H4 (cell line): ENCODE results near the gene CCDC201. TPM values are rescaled to one million over a fixed set of nuclear protein-coding genes. Genes with fewer than 3 reads are reported as not detected.

ENCODE experiments used
- DNase-seq: peaks from one replicate; pipeline ENCODE4 v3.0.0-alpha.2; 2015; ENCODE audit warnings: low spot score
- total RNA-seq: library from RNA; depleted of rRNA; stranded (reverse); fragments of >200 nt; shearing (Covaris generic); gene quantifications from 2 replicates; pipeline ENCODE4 v1.2.3, GENCODE V29; 2014; rRNA removed

The CCDC201 gene
- total RNA-seq: 0.08 and 0.10 TPM in 2 replicates

- DNase-seq: no peak
Measured at GRCh38 chr7:45873035-45873354, at the start of gene CCDC201. TSS of gene CCDC201 (minus strand) at chr7:45873082. CDS start at chr7:45873007, 75 bp downstream.

GRCh38 chr7:45921699-45922519 lies 49.0 kb upstream of the CCDC201 start:
- peak; percentile 91 for DNase-seq

- DNase-seq: no peak
Measured at GRCh38 chr7:45921381-45921698, 48.5 kb upstream of the CCDC201 start.

- DNase-seq: peak; percentile 85
Measured at GRCh38 chr7:45920502-45921380, 47.9 kb upstream of the CCDC201 start, which contains the start of gene IGFBP3. TSS of gene IGFBP3 (minus strand) at chr7:45921272. CDS start at chr7:45921140, 132 bp downstream.

- DNase-seq: no peak
Measured at GRCh38 chr7:45919993-45920459, 47.1 kb upstream of the CCDC201 start.

GRCh38 chr7:45919231-45919784 lies 46.4 kb upstream of the CCDC201 start:
- no peak for DNase-seq

GRCh38 chr7:45918556-45918955 lies 45.7 kb upstream of the CCDC201 start:
- no peak for DNase-seq

GRCh38 chr7:45917658-45918057 lies 44.8 kb upstream of the CCDC201 start:
- peak; percentile 86 for DNase-seq

- DNase-seq: no peak
Measured at GRCh38 chr7:45917064-45917463, 44.2 kb upstream of the CCDC201 start.

GRCh38 chr7:45915606-45916005 lies 42.7 kb upstream of the CCDC201 start:
- no peak for DNase-seq

- no peak for DNase-seq
Measured at GRCh38 chr7:45914911-45915310, 42.0 kb upstream of the CCDC201 start.

GRCh38 chr7:45912972-45913371 lies 40.1 kb upstream of the CCDC201 start:
- DNase-seq: no peak

GRCh38 chr7:45911311-45911710 lies 38.4 kb upstream of the CCDC201 start:
- DNase-seq: no peak

GRCh38 chr7:45910855-45911254 lies 38.0 kb upstream of the CCDC201 start:
- DNase-seq: no peak

- no peak for DNase-seq
Measured at GRCh38 chr7:45909561-45909960, 36.7 kb upstream of the CCDC201 start.

GRCh38 chr7:45902820-45903219 lies 29.9 kb upstream of the CCDC201 start:
- DNase-seq: no peak

GRCh38 chr7:45901566-45901965 lies 28.7 kb upstream of the CCDC201 start:
- no peak for DNase-seq

- no peak for DNase-seq
Measured at GRCh38 chr7:45898222-45898621, 25.3 kb upstream of the CCDC201 start.

- DNase-seq: peak; percentile 79
Measured at GRCh38 chr7:45897042-45897690, 24.3 kb upstream of the CCDC201 start.

- no peak for DNase-seq
Measured at GRCh38 chr7:45894665-45895062, 21.8 kb upstream of the CCDC201 start.

- no peak for DNase-seq
Measured at GRCh38 chr7:45893996-45894664, 21.2 kb upstream of the CCDC201 start.
